Astrocyte (in vitro differentiated cells and primary cell): ENCODE results near the gene TRMT44. TPM values are rescaled to one million over a fixed set of nuclear protein-coding genes. Genes with fewer than 3 reads are reported as not detected.

Experiments
- DNase-seq: peaks from one replicate; pipeline ENCODE4 v3.0.0-alpha.2; 2010; ENCODE audit warnings: low read depth
- FAIRE-seq: peaks from 2 replicates; lab custom pipeline; 2011; peaks lifted over from hg19 to GRCh38; lab: Jason Lieb, UNC
- H2AFZ ChIP-seq: 2 replicates; pipeline ENCODE4 v1.6.0; 2012; ENCODE audit warnings: low read depth, low read length, inconsistent platforms
- H3K27ac ChIP-seq: 2 replicates; pipeline ENCODE4 v1.5.1; 2011; ENCODE audit warnings: low read depth, low read length, inconsistent platforms
- H3K27me3 ChIP-seq: 2 replicates; pipeline ENCODE4 v1.6.0; 2011; ENCODE audit warnings: low read length, inconsistent platforms; ENCODE audit not compliant: insufficient read depth
- H3K36me3 ChIP-seq: 2 replicates; pipeline ENCODE4 v1.5.1; 2011; ENCODE audit warnings: low read length, inconsistent platforms; ENCODE audit not compliant: insufficient read depth
- H3K4me1 ChIP-seq: 2 replicates; pipeline ENCODE4 v1.5.1; 2011; ENCODE audit warnings: low read length, inconsistent platforms; ENCODE audit not compliant: insufficient read depth
- H3K4me2 ChIP-seq: 2 replicates; pipeline ENCODE4 v1.6.0; 2012; ENCODE audit warnings: low read length, inconsistent platforms
- H3K4me3 ChIP-seq: 2 replicates; pipeline ENCODE4 v1.5.1; 2011; ENCODE audit warnings: low read depth, mild to moderate bottlenecking, low read length, inconsistent platforms; ENCODE audit not compliant: insufficient read depth
- H3K79me2 ChIP-seq: 2 replicates; pipeline ENCODE4 v1.6.0; 2012; ENCODE audit warnings: mild to moderate bottlenecking, low read length, inconsistent platforms; ENCODE audit not compliant: insufficient read depth
- H3K9ac ChIP-seq: 2 replicates; pipeline ENCODE4 v1.6.0; 2012; ENCODE audit warnings: mild to moderate bottlenecking, low read length, inconsistent platforms
- H3K9me3 ChIP-seq: 2 replicates; pipeline ENCODE4 v1.5.1; 2012; ENCODE audit warnings: low read depth, mild to moderate bottlenecking, low read length, inconsistent platforms; ENCODE audit not compliant: insufficient read depth
- H4K20me1 ChIP-seq: 2 replicates; pipeline ENCODE4 v1.6.0; 2012; ENCODE audit warnings: low read length, inconsistent platforms; ENCODE audit not compliant: insufficient read depth
- H3K27ac Mint-ChIP-seq: one replicate; pipeline ENCODE4 v1.8.0; 2021; ENCODE audit warnings: mild to moderate bottlenecking, mixed read lengths; ENCODE audit not compliant: unreplicated experiment
- H3K27me3 Mint-ChIP-seq: one replicate; pipeline ENCODE4 v1.8.0; 2021; ENCODE audit warnings: low read depth, mixed read lengths; ENCODE audit not compliant: unreplicated experiment
- H3K36me3 Mint-ChIP-seq: one replicate; pipeline ENCODE4 v1.8.0; 2021; ENCODE audit warnings: low read depth, mixed read lengths; ENCODE audit not compliant: unreplicated experiment
- H3K4me1 Mint-ChIP-seq: one replicate; pipeline ENCODE4 v1.8.0; 2021; ENCODE audit warnings: low read depth, mixed read lengths; ENCODE audit not compliant: unreplicated experiment
- H3K4me3 Mint-ChIP-seq: one replicate; pipeline ENCODE4 v1.8.0; 2021; ENCODE audit warnings: mild to moderate bottlenecking, moderate library complexity, mixed read lengths; ENCODE audit not compliant: unreplicated experiment
- H3K9me3 Mint-ChIP-seq: one replicate; pipeline ENCODE4 v1.8.0; 2021; ENCODE audit warnings: mild to moderate bottlenecking, mixed read lengths; ENCODE audit not compliant: unreplicated experiment
- CTCF ChIP-seq: IDR thresholded peaks from 2 replicates; pipeline ENCODE4 v1.5.1; 2011; ENCODE audit warnings: low read depth, mild to moderate bottlenecking, inconsistent platforms, low read length, moderate library complexity; ENCODE audit not compliant: insufficient read depth
- EZH2 ChIP-seq: IDR thresholded peaks from 2 replicates; pipeline ENCODE4 v1.6.1; 2012; ENCODE audit warnings: mild to moderate bottlenecking, low read length, inconsistent platforms; ENCODE audit not compliant: insufficient read depth
- total RNA-seq: library from RNA; stranded (reverse); gene quantifications from 2 replicates; pipeline ENCODE4 v1.2.1, GENCODE V29; 2021

TRMT44 gene
- total RNA-seq, 1 donor from 2014 or later: 18.0 TPM

GRCh38 chr4:8465615-8466611 is 25.3 kb downstream of the TRMT44 start:
- Mint-ChIP-seq H3K27me3 (no peaks in the 10 kb centered on the region), H3K9me3 (no peaks in the 10 kb centered on the region), H3K4me1 (peaks cover 5% of the 10 kb centered on the region), H3K4me3 (no peak overlapping the region), H3K36me3 (peaks cover 10% of the 10 kb centered on the region), H3K27ac (peak overlapping the region; percentile 11)
- Histone ChIP-seq H4K20me1 (peaks cover 20% of the 10 kb centered on the region), H3K27ac (no peak overlapping the region), H3K9me3 (no peaks in the 10 kb centered on the region), H3K4me2 (no peak overlapping the region), H3K36me3 (peaks cover 23% of the 10 kb centered on the region), H3K9ac (no peak overlapping the region), H3K79me2 (no peaks in the 10 kb centered on the region), H3K27me3 (no peaks in the 10 kb centered on the region), H3K4me1 (peaks cover 4% of the 10 kb centered on the region), H2AFZ (no peak overlapping the region), H3K4me3 (no peak overlapping the region)
- FAIRE-seq (no peak), DNase-seq (no peak)
- TF ChIP-seq EZH2 (no peak), CTCF (no peak)

GRCh38 chr4:8467016-8467415 is 26.4 kb downstream of the TRMT44 start:
- H3K27ac ChIP-seq: no peak overlapping the region
- TF ChIP-seq EZH2: no peak
- TF ChIP-seq CTCF: no peak
- peaks cover 23% of the 10 kb centered on the region for H3K36me3 ChIP-seq
- H3K4me1 ChIP-seq: peaks cover 6% of the 10 kb centered on the region
- H3K9me3 ChIP-seq: no peaks in the 10 kb centered on the region
- H3K27me3 ChIP-seq: no peaks in the 10 kb centered on the region
- H3K27ac Mint-ChIP-seq: no peak overlapping the region
- no peak overlapping the region for H3K4me3 Mint-ChIP-seq
- no peak overlapping the region for H3K9ac ChIP-seq
- H3K4me3 ChIP-seq: no peak overlapping the region
- FAIRE-seq: no peak
- H3K79me2 ChIP-seq: no peaks in the 10 kb centered on the region
- no peak overlapping the region for H3K4me2 ChIP-seq
- no peaks in the 10 kb centered on the region for H3K27me3 Mint-ChIP-seq
- peaks cover 1% of the 10 kb centered on the region for H3K4me1 Mint-ChIP-seq
- DNase-seq: no peak
- H3K36me3 Mint-ChIP-seq: peaks cover 10% of the 10 kb centered on the region
- H3K9me3 Mint-ChIP-seq: no peaks in the 10 kb centered on the region
- H2AFZ ChIP-seq: no peak overlapping the region
- H4K20me1 ChIP-seq: peaks cover 22% of the 10 kb centered on the region
